Right lobe of liver (tissue), 4 donors: Measurements from ENCODE around the gene GAA.

Experiments
- POLR2A ChIP-seq: fragments of 450-650 bp; IDR thresholded peaks from one replicate; pipeline ENCODE4 v1.6.1; 2017; ENCODE audit warnings: antibody characterized with exemption, mild to moderate bottlenecking
- TF ChIP-seq, protein P1 (sequence below), 4 donors: fragments of 200-600 bp in 3 of 4; fragments of 450-650 bp in 1 of 4; IDR thresholded peaks; one replicate each; pipeline versions ENCODE4 v1.5.1 to v1.8.0; 2016 to 2022; ENCODE audit warnings: antibody characterized with exemption in 4 of 4, mild to moderate bottlenecking in 2 of 4
- donor health status: DM: no; HTN: no; CAD: no.
- donor health status: DM: no; HTN: no; CAD: no.
- donor health status: DM: no; HTN: yes; CAD: no.

DNA sequence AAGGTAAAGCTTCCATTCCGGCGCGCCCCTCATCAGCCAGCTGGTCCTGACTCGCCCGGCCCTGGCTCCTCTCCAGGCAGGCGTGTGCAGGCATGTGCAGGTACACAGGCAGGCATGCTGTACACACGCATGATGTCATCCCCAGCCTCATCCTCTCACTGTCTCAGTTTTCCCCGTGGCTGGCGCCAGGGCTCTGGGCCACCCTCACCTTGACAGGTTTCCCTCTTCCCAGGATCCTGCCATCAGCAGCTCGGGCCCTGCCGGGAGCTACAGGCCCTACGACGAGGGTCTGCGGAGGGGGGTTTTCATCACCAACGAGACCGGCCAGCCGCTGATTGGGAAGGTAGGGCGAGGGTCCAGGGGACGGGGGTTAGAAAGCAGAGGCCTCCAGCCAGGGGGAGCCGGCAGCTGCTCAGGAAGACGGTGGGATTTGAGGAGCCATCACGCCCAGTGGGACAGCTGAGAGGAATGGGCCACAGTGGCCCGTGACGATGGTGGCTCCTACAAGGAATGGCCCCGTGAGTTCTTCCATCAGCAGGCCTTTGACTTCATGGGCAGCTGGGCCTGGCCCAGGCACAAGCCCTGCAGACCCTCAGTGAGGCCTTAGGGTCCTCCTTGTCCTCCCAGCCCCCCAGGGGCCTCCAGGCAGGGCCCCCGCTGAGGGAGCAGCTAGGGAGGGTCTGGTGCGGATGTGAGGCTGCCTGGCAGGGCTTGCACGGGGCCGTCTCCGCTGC is 8.5 kb downstream of the GAA start:
- TF ChIP-seq, protein P1, sequence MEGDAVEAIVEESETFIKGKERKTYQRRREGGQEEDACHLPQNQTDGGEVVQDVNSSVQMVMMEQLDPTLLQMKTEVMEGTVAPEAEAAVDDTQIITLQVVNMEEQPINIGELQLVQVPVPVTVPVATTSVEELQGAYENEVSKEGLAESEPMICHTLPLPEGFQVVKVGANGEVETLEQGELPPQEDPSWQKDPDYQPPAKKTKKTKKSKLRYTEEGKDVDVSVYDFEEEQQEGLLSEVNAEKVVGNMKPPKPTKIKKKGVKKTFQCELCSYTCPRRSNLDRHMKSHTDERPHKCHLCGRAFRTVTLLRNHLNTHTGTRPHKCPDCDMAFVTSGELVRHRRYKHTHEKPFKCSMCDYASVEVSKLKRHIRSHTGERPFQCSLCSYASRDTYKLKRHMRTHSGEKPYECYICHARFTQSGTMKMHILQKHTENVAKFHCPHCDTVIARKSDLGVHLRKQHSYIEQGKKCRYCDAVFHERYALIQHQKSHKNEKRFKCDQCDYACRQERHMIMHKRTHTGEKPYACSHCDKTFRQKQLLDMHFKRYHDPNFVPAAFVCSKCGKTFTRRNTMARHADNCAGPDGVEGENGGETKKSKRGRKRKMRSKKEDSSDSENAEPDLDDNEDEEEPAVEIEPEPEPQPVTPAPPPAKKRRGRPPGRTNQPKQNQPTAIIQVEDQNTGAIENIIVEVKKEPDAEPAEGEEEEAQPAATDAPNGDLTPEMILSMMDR (IDR thresholded peaks at IDR 0.05), result no peak
- no peak for TF ChIP-seq POLR2A
